ENCODE measurements around the gene MYO16.

MYO16 gene

GRCh38 chr13:109157275-109157674 is 527.9 kb downstream of the MYO16 start:
- Histone ChIP-seq H3K4ac (ENCODE audit: low read depth in 1 of 2, low read length in 2 of 2) (no peak overlapping the region), H2BK15ac (ENCODE audit: low read depth, poor library complexity, severe bottlenecking) (peak overlapping the region; percentile 73), H3K36me3 (ENCODE audit: control insufficient read depth in 1 of 2, insufficient read depth in 2 of 2, low read depth in 1 of 2, low read length in 2 of 2) (no peaks in the 10 kb centered on the region), H4K8ac (ENCODE audit: low read length) (peak overlapping the region; percentile 78), H2BK120ac (ENCODE audit: low read depth, low read length) (no peak overlapping the region), H3K23ac (ENCODE audit: low read length in 2 of 2) (no peak overlapping the region), H2AK5ac (ENCODE audit: low read length, severe bottlenecking) (peak overlapping the region; percentile 44), H2BK12ac (ENCODE audit: low read length in 2 of 2) (no peak overlapping the region), H2AFZ (ENCODE audit: low read depth, low read length) (no peak overlapping the region), H3K4me3 (ENCODE audit: insufficient read depth in 1 of 2, low read depth in 1 of 2, low read length in 2 of 2) (no peak overlapping the region), H3K9me3 (ENCODE audit: control insufficient read depth, low read length) (no peaks in the 10 kb centered on the region), H3K79me1 (replicated peaks; ENCODE audit: low read length, poor library complexity, severe bottlenecking) (no peaks in the 10 kb centered on the region), H4K91ac (ENCODE audit: low read length) (peak overlapping the region; percentile 56), H3K18ac (ENCODE audit: low read depth in 1 of 2, low read length in 2 of 2) (peak overlapping the region; percentile 42 to 50), H3K4me1 (ENCODE audit: control insufficient read depth, insufficient read depth, low read depth, low read length) (peaks cover 20% of the 10 kb centered on the region), H2BK5ac (ENCODE audit: low read depth, low read length, poor library complexity, severe bottlenecking) (peak overlapping the region; percentile 39), H3K27ac (ENCODE audit: low read length, poor library complexity, severe bottlenecking) (peak overlapping the region; percentile 98), H3K27me3 (ENCODE audit: control insufficient read depth in 1 of 2, insufficient read depth in 1 of 2, low read length in 2 of 2) (no peaks in the 10 kb centered on the region), H3K4me2 (ENCODE audit: low read length, poor library complexity, severe bottlenecking) (no peak overlapping the region), H3K9ac (ENCODE audit: low read length) (no peak overlapping the region), H3K14ac (ENCODE audit: low read length in 2 of 2) (no peak overlapping the region)
- DNase-seq: no peak
- 31% methylated on average over 5 of the region's 5 CpGs for WGBS

GRCh38 chr13:109158383-109158782 is 529.0 kb downstream of the MYO16 start:
- no peak overlapping the region for H2BK15ac ChIP-seq (ENCODE audit: low read depth, poor library complexity, severe bottlenecking)
- H4K91ac ChIP-seq (ENCODE audit: low read length): no peak overlapping the region
- H3K4me1 ChIP-seq (ENCODE audit: control insufficient read depth, insufficient read depth, low read depth, low read length): peaks cover 20% of the 10 kb centered on the region
- no peak overlapping the region for H3K4me3 ChIP-seq (ENCODE audit: insufficient read depth in 1 of 2, low read depth in 1 of 2, low read length in 2 of 2)
- no peak overlapping the region for H2BK120ac ChIP-seq (ENCODE audit: low read depth, low read length)
- WGBS: no CpG with 5 or more reads among the region's 3 CpGs
- peak overlapping the region; percentile 57 for H2AK5ac ChIP-seq (ENCODE audit: low read length, severe bottlenecking)
- no peaks in the 10 kb centered on the region for H3K79me1 ChIP-seq (replicated peaks; ENCODE audit: low read length, poor library complexity, severe bottlenecking)
- H3K27me3 ChIP-seq (ENCODE audit: control insufficient read depth in 1 of 2, insufficient read depth in 1 of 2, low read length in 2 of 2): no peaks in the 10 kb centered on the region
- no peak overlapping the region for H2AFZ ChIP-seq (ENCODE audit: low read depth, low read length)
- H3K4ac ChIP-seq (ENCODE audit: low read depth in 1 of 2, low read length in 2 of 2): no peak overlapping the region
- H3K27ac ChIP-seq (ENCODE audit: low read length, poor library complexity, severe bottlenecking): no peak overlapping the region
- no peak overlapping the region for H2BK5ac ChIP-seq (ENCODE audit: low read depth, low read length, poor library complexity, severe bottlenecking)
- H3K4me2 ChIP-seq (ENCODE audit: low read length, poor library complexity, severe bottlenecking): no peak overlapping the region
- H3K9ac ChIP-seq (ENCODE audit: low read length): no peak overlapping the region
- no peak overlapping the region for H3K14ac ChIP-seq (ENCODE audit: low read length in 2 of 2)
- H3K36me3 ChIP-seq (ENCODE audit: control insufficient read depth in 1 of 2, insufficient read depth in 2 of 2, low read depth in 1 of 2, low read length in 2 of 2): no peaks in the 10 kb centered on the region
- no peak for DNase-seq
- no peak overlapping the region for H3K18ac ChIP-seq (ENCODE audit: low read depth in 1 of 2, low read length in 2 of 2)
- no peaks in the 10 kb centered on the region for H3K9me3 ChIP-seq (ENCODE audit: control insufficient read depth, low read length)
- H2BK12ac ChIP-seq (ENCODE audit: low read length in 2 of 2): peak overlapping the region; percentile 23 to 42
- no peak overlapping the region for H4K8ac ChIP-seq (ENCODE audit: low read length)
- H3K23ac ChIP-seq (ENCODE audit: low read length in 2 of 2): no peak overlapping the region

DNA sequence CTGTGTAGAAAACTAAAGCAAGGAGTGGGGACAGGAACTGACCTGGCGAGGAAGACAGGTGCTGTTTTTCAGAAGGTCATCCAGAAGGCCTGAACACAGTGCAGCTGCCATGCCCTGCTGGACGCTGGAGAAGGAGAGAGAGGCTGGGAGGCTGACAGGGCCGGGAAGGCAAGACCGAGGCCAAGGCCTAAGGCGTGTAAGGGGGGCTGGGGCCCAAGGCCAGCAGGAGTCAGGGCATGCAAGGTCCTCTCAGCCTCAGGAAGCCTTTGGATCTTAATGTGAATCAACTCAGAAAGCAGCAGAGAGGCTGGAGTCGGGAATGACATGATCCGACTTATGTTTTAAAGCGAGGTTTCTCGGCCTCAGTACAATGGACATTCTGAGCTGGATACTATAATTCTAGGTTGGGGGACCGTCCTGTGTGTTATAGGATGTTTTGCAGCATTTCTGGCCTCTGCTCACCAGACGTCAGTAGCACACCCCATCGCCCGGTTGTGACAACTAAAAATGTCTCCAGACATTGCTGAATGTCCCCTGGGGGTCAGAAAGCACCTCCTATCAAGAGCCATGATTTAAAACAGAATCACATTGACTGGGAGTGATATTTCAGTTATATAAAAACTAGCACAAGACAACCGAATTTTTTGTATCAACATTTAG is 530.4 kb downstream of the MYO16 start:
- H3K27ac ChIP-seq (ENCODE audit: low read length, poor library complexity, severe bottlenecking): no peak overlapping the region
- H3K18ac ChIP-seq (ENCODE audit: low read depth in 1 of 2, low read length in 2 of 2): peak overlapping the region in 1 of 2 experiments; percentile 14
- no peaks in the 10 kb centered on the region for H3K36me3 ChIP-seq (ENCODE audit: control insufficient read depth in 1 of 2, insufficient read depth in 2 of 2, low read depth in 1 of 2, low read length in 2 of 2)
- peak overlapping the region in 1 of 2 experiments; percentile 70 for H2BK12ac ChIP-seq (ENCODE audit: low read length in 2 of 2)
- no peak overlapping the region for H2AFZ ChIP-seq (ENCODE audit: low read depth, low read length)
- peak overlapping the region in 1 of 2 experiments; percentile 37 for H3K4ac ChIP-seq (ENCODE audit: low read depth in 1 of 2, low read length in 2 of 2)
- no peak overlapping the region for H2BK5ac ChIP-seq (ENCODE audit: low read depth, low read length, poor library complexity, severe bottlenecking)
- no peak overlapping the region for H3K4me2 ChIP-seq (ENCODE audit: low read length, poor library complexity, severe bottlenecking)
- H3K14ac ChIP-seq (ENCODE audit: low read length in 2 of 2): peak overlapping the region in 1 of 2 experiments; percentile 92
- no peak overlapping the region for H2BK120ac ChIP-seq (ENCODE audit: low read depth, low read length)
- peak overlapping the region; percentile 73 for H4K91ac ChIP-seq (ENCODE audit: low read length)
- H2AK5ac ChIP-seq (ENCODE audit: low read length, severe bottlenecking): peak overlapping the region; percentile 31
- no peaks in the 10 kb centered on the region for H3K27me3 ChIP-seq (ENCODE audit: control insufficient read depth in 1 of 2, insufficient read depth in 1 of 2, low read length in 2 of 2)
- 94% methylated on average over 14 of the region's 14 CpGs for WGBS
- no peak overlapping the region for H3K9ac ChIP-seq (ENCODE audit: low read length)
- peaks cover 14% of the 10 kb centered on the region for H3K4me1 ChIP-seq (ENCODE audit: control insufficient read depth, insufficient read depth, low read depth, low read length)
- no peaks in the 10 kb centered on the region for H3K79me1 ChIP-seq (replicated peaks; ENCODE audit: low read length, poor library complexity, severe bottlenecking)
- no peak overlapping the region for H4K8ac ChIP-seq (ENCODE audit: low read length)
- peak overlapping the region in 1 of 2 experiments; percentile 10 for H3K4me3 ChIP-seq (ENCODE audit: insufficient read depth in 1 of 2, low read depth in 1 of 2, low read length in 2 of 2)
- no peaks in the 10 kb centered on the region for H3K9me3 ChIP-seq (ENCODE audit: control insufficient read depth, low read length)
- DNase-seq: no peak
- H3K23ac ChIP-seq (ENCODE audit: low read length in 2 of 2): no peak overlapping the region
- H2BK15ac ChIP-seq (ENCODE audit: low read depth, poor library complexity, severe bottlenecking): no peak overlapping the region

DNA sequence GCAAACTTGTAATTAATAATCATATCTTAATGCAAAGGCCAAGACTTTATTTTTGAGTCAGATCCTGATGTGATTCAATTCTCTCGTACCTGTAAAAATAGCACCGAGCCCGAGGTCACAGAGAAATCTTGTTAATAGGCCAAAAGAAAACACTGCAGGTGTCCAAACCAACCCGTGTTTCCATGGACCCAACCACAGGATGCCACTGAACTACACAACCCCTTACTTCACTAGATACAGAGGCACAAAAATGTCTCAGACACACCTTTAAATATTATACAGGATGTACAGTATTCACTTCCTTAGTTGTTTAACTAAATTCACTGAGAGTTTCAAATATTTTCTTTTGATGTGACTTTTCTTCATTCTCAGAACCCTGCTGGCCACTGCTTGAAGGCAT is 530.9 kb downstream of the MYO16 start:
- Histone ChIP-seq H4K91ac (ENCODE audit: low read length) (no peak overlapping the region), H3K4me1 (ENCODE audit: control insufficient read depth, insufficient read depth, low read depth, low read length) (peaks cover 14% of the 10 kb centered on the region), H3K79me1 (replicated peaks; ENCODE audit: low read length, poor library complexity, severe bottlenecking) (no peaks in the 10 kb centered on the region), H3K9ac (ENCODE audit: low read length) (no peak overlapping the region), H3K4me2 (ENCODE audit: low read length, poor library complexity, severe bottlenecking) (no peak overlapping the region), H3K36me3 (ENCODE audit: control insufficient read depth in 1 of 2, insufficient read depth in 2 of 2, low read depth in 1 of 2, low read length in 2 of 2) (no peaks in the 10 kb centered on the region), H2BK120ac (ENCODE audit: low read depth, low read length) (no peak overlapping the region), H3K9me3 (ENCODE audit: control insufficient read depth, low read length) (no peaks in the 10 kb centered on the region), H3K18ac (ENCODE audit: low read depth in 1 of 2, low read length in 2 of 2) (no peak overlapping the region), H2BK5ac (ENCODE audit: low read depth, low read length, poor library complexity, severe bottlenecking) (no peak overlapping the region), H3K14ac (ENCODE audit: low read length in 2 of 2) (no peak overlapping the region), H3K23ac (ENCODE audit: low read length in 2 of 2) (no peak overlapping the region), H2BK12ac (ENCODE audit: low read length in 2 of 2) (no peak overlapping the region), H2BK15ac (ENCODE audit: low read depth, poor library complexity, severe bottlenecking) (no peak overlapping the region), H3K27ac (ENCODE audit: low read length, poor library complexity, severe bottlenecking) (no peak overlapping the region), H3K4me3 (ENCODE audit: insufficient read depth in 1 of 2, low read depth in 1 of 2, low read length in 2 of 2) (no peak overlapping the region), H2AK5ac (ENCODE audit: low read length, severe bottlenecking) (no peak overlapping the region), H2AFZ (ENCODE audit: low read depth, low read length) (no peak overlapping the region), H4K8ac (ENCODE audit: low read length) (no peak overlapping the region), H3K4ac (ENCODE audit: low read depth in 1 of 2, low read length in 2 of 2) (no peak overlapping the region), H3K27me3 (ENCODE audit: control insufficient read depth in 1 of 2, insufficient read depth in 1 of 2, low read length in 2 of 2) (no peaks in the 10 kb centered on the region)
- WGBS: 99% methylated on average over 4 of the region's 4 CpGs
- no peak for DNase-seq
